ENCODE data around the gene POU3F2.

The POU3F2 gene

GRCh38 chr6:98824902-98825599 lies 9.3 kb upstream of the POU3F2 start:
- Mint-ChIP-seq H3K4me3 (no peak overlapping the region), H3K9me3 (no peaks in the 10 kb centered on the region), H3K27ac (no peak overlapping the region), H3K27me3 (peaks cover 84% of the 10 kb centered on the region), H3K36me3 (ENCODE audit: low read depth) (no peaks in the 10 kb centered on the region), H3K4me1 (ENCODE audit: low read depth) (peaks cover 18% of the 10 kb centered on the region)
- intact Hi-C loops (cut with micrococcal nuclease), result no loop called here

GRCh38 chr6:98825600-98826230 lies 8.7 kb upstream of the POU3F2 start:
- H3K27me3 Mint-ChIP-seq, result peaks cover 88% of the 10 kb centered on the region
- intact Hi-C loops (cut with micrococcal nuclease), result no loop called here
- peaks cover 18% of the 10 kb centered on the region for H3K4me1 Mint-ChIP-seq (ENCODE audit: low read depth)
- H3K9me3 Mint-ChIP-seq, result no peaks in the 10 kb centered on the region
- no peaks in the 10 kb centered on the region for H3K36me3 Mint-ChIP-seq (ENCODE audit: low read depth)
- no peak overlapping the region for H3K4me3 Mint-ChIP-seq
- H3K27ac Mint-ChIP-seq, result no peak overlapping the region

- no peak overlapping the region for H3K27ac Mint-ChIP-seq
- H3K9me3 Mint-ChIP-seq, result no peaks in the 10 kb centered on the region
- no peak overlapping the region for H3K4me3 Mint-ChIP-seq
- peaks cover 90% of the 10 kb centered on the region for H3K27me3 Mint-ChIP-seq
- intact Hi-C loops (cut with micrococcal nuclease), result no loop called here
- H3K36me3 Mint-ChIP-seq (ENCODE audit: low read depth), result no peaks in the 10 kb centered on the region
- peaks cover 32% of the 10 kb centered on the region for H3K4me1 Mint-ChIP-seq (ENCODE audit: low read depth)
Measured at GRCh38 chr6:98827295-98828159, 6.8 kb upstream of the POU3F2 start.

- Mint-ChIP-seq H3K4me3 (no peak overlapping the region), H3K4me1 (ENCODE audit: low read depth) (peaks cover 40% of the 10 kb centered on the region)
Measured at GRCh38 chr6:98828211-98828788, 6.1 kb upstream of the POU3F2 start.

GRCh38 chr6:98828941-98829411 lies 5.4 kb upstream of the POU3F2 start:
- Mint-ChIP-seq H3K9me3 (no peaks in the 10 kb centered on the region), H3K36me3 (ENCODE audit: low read depth) (no peaks in the 10 kb centered on the region), H3K4me3 (no peak overlapping the region), H3K27me3 (peaks cover 95% of the 10 kb centered on the region), H3K4me1 (ENCODE audit: low read depth) (peaks cover 44% of the 10 kb centered on the region), H3K27ac (no peak overlapping the region)
- intact Hi-C loops (cut with micrococcal nuclease), result no loop called here

More at GRCh38 chr6:98828211-98828788, 6.1 kb upstream of the POU3F2 start:
- no peaks in the 10 kb centered on the region for H3K36me3 Mint-ChIP-seq (ENCODE audit: low read depth)
- H3K27me3 Mint-ChIP-seq, result peaks cover 95% of the 10 kb centered on the region
- H3K9me3 Mint-ChIP-seq, result no peaks in the 10 kb centered on the region
- no peak overlapping the region for H3K27ac Mint-ChIP-seq
- intact Hi-C loops (cut with micrococcal nuclease), result no loop called here

GRCh38 chr6:98830146-98830545 lies 4.2 kb upstream of the POU3F2 start:
- intact Hi-C loops (cut with micrococcal nuclease), result no loop called here
- peaks cover 93% of the 10 kb centered on the region for H3K27me3 Mint-ChIP-seq
- H3K4me1 Mint-ChIP-seq (ENCODE audit: low read depth), result peaks cover 49% of the 10 kb centered on the region
- no peak overlapping the region for H3K4me3 Mint-ChIP-seq
- no peaks in the 10 kb centered on the region for H3K9me3 Mint-ChIP-seq
- no peaks in the 10 kb centered on the region for H3K36me3 Mint-ChIP-seq (ENCODE audit: low read depth)
- H3K27ac Mint-ChIP-seq, result no peak overlapping the region

- H3K9me3 Mint-ChIP-seq, result no peaks in the 10 kb centered on the region
- H3K27ac Mint-ChIP-seq, result no peak overlapping the region
- peaks cover 57% of the 10 kb centered on the region for H3K4me1 Mint-ChIP-seq (ENCODE audit: low read depth)
- peaks cover 93% of the 10 kb centered on the region for H3K27me3 Mint-ChIP-seq
- no peak overlapping the region for H3K4me3 Mint-ChIP-seq
- no peaks in the 10 kb centered on the region for H3K36me3 Mint-ChIP-seq (ENCODE audit: low read depth)
- intact Hi-C loops (cut with micrococcal nuclease), result no loop called here
Measured at GRCh38 chr6:98831057-98831958, 3.1 kb upstream of the POU3F2 start.

GRCh38 chr6:98831959-98832283 lies 2.5 kb upstream of the POU3F2 start:
- Mint-ChIP-seq H3K36me3 (ENCODE audit: low read depth) (no peaks in the 10 kb centered on the region), H3K4me3 (no peak overlapping the region), H3K9me3 (no peaks in the 10 kb centered on the region), H3K27me3 (peaks cover 93% of the 10 kb centered on the region), H3K4me1 (ENCODE audit: low read depth) (peaks cover 63% of the 10 kb centered on the region), H3K27ac (no peak overlapping the region)
- intact Hi-C loops (cut with micrococcal nuclease), result no loop called here

GRCh38 chr6:98832284-98833056 lies 1.9 kb upstream of the POU3F2 start:
- intact Hi-C loops (cut with micrococcal nuclease), result no loop called here
- no peak overlapping the region for H3K27ac Mint-ChIP-seq
- no peaks in the 10 kb centered on the region for H3K9me3 Mint-ChIP-seq
- no peaks in the 10 kb centered on the region for H3K36me3 Mint-ChIP-seq (ENCODE audit: low read depth)
- peak overlapping the region; percentile 8 for H3K4me3 Mint-ChIP-seq
- H3K4me1 Mint-ChIP-seq (ENCODE audit: low read depth), result peaks cover 66% of the 10 kb centered on the region
- peaks cover 93% of the 10 kb centered on the region for H3K27me3 Mint-ChIP-seq

GRCh38 chr6:98833057-98833306 lies 1.4 kb upstream of the POU3F2 start:
- Mint-ChIP-seq H3K4me3 (peak overlapping the region; percentile 81), H3K27me3 (peaks cover 92% of the 10 kb centered on the region), H3K27ac (no peak overlapping the region), H3K4me1 (ENCODE audit: low read depth) (peaks cover 65% of the 10 kb centered on the region), H3K36me3 (ENCODE audit: low read depth) (no peaks in the 10 kb centered on the region), H3K9me3 (no peaks in the 10 kb centered on the region)
- intact Hi-C loops (cut with micrococcal nuclease), result no loop called here

- H3K27ac Mint-ChIP-seq, result no peak overlapping the region
- H3K4me3 Mint-ChIP-seq, result peak overlapping the region; percentile 81
- intact Hi-C loops (cut with micrococcal nuclease), result no loop called here
Measured at GRCh38 chr6:98833307-98834059, 891 bp upstream of the POU3F2 start.

More at GRCh38 chr6:98833307-98834059, 891 bp upstream of the POU3F2 start:
- H3K9me3 Mint-ChIP-seq, result no peaks in the 10 kb centered on the region
- no peaks in the 10 kb centered on the region for H3K36me3 Mint-ChIP-seq (ENCODE audit: low read depth)
- H3K27me3 Mint-ChIP-seq, result peaks cover 92% of the 10 kb centered on the region
- peaks cover 60% of the 10 kb centered on the region for H3K4me1 Mint-ChIP-seq (ENCODE audit: low read depth)
